Jurkat, Clone E6-1 (cell line): ENCODE data around the gene SLCO3A1.

Source experiments
- DNase-seq: peaks from one replicate; pipeline ENCODE4 v3.0.0-alpha.2; 2011; ENCODE audit warnings: low read depth, low spot score
- H3K4me3 ChIP-seq: 2 replicates; pipeline ENCODE4 v1.5.1; 2011; ENCODE audit warnings: mild to moderate bottlenecking, low read length, control low read depth, moderate library complexity

The SLCO3A1 gene

GRCh38 chr15:91924837-91925495 lies 71.5 kb downstream of the SLCO3A1 start:
- no peak for DNase-seq
- no peak overlapping the region for H3K4me3 ChIP-seq

GRCh38 chr15:91925794-91926193 lies 72.3 kb downstream of the SLCO3A1 start:
- DNase-seq = no peak
- no peak overlapping the region for H3K4me3 ChIP-seq

GRCh38 chr15:91926908-91927270 lies 73.4 kb downstream of the SLCO3A1 start:
- DNase-seq = no peak

GRCh38 chr15:91927585-91927984 lies 74.1 kb downstream of the SLCO3A1 start:
- H3K4me3 ChIP-seq = no peak overlapping the region

More at GRCh38 chr15:91926908-91927270, 73.4 kb downstream of the SLCO3A1 start:
- no peak overlapping the region for H3K4me3 ChIP-seq

GRCh38 chr15:91928675-91929074 lies 75.2 kb downstream of the SLCO3A1 start:
- DNase-seq = no peak
- H3K4me3 ChIP-seq = no peak overlapping the region

More at GRCh38 chr15:91927585-91927984, 74.1 kb downstream of the SLCO3A1 start:
- no peak for DNase-seq

- H3K4me3 ChIP-seq = no peak overlapping the region
- no peak for DNase-seq
Measured at GRCh38 chr15:91929509-91929908, 76.0 kb downstream of the SLCO3A1 start.

GRCh38 chr15:91930092-91930491 lies 76.6 kb downstream of the SLCO3A1 start:
- DNase-seq = no peak
- H3K4me3 ChIP-seq = no peak overlapping the region

- no peak for DNase-seq
- no peak overlapping the region for H3K4me3 ChIP-seq
Measured at GRCh38 chr15:91936182-91936775, 82.8 kb downstream of the SLCO3A1 start.

- no peak for DNase-seq
- H3K4me3 ChIP-seq = no peak overlapping the region
Measured at GRCh38 chr15:91936927-91937326, 83.4 kb downstream of the SLCO3A1 start.

GRCh38 chr15:91938136-91938535 lies 84.6 kb downstream of the SLCO3A1 start:
- no peak overlapping the region for H3K4me3 ChIP-seq
- DNase-seq = no peak

- no peak overlapping the region for H3K4me3 ChIP-seq
- no peak for DNase-seq
Measured at GRCh38 chr15:91939403-91939831, 85.9 kb downstream of the SLCO3A1 start.

GRCh38 chr15:91940496-91941381 lies 87.2 kb downstream of the SLCO3A1 start:
- no peak overlapping the region for H3K4me3 ChIP-seq
- DNase-seq = no peak

GRCh38 chr15:91941871-91942658 lies 88.6 kb downstream of the SLCO3A1 start:
- DNase-seq = no peak
- H3K4me3 ChIP-seq = no peak overlapping the region

- no peak overlapping the region for H3K4me3 ChIP-seq
- DNase-seq = peak; percentile 57
Measured at GRCh38 chr15:91942720-91943394, 89.3 kb downstream of the SLCO3A1 start.

- no peak overlapping the region for H3K4me3 ChIP-seq
- DNase-seq = no peak
Measured at GRCh38 chr15:91944331-91944730, 90.8 kb downstream of the SLCO3A1 start.

- no peak overlapping the region for H3K4me3 ChIP-seq
- DNase-seq = no peak
Measured at GRCh38 chr15:91945385-91945784, 91.9 kb downstream of the SLCO3A1 start.

GRCh38 chr15:91946075-91946474 lies 92.6 kb downstream of the SLCO3A1 start:
- H3K4me3 ChIP-seq = no peak overlapping the region
- DNase-seq = no peak

GRCh38 chr15:91946581-91947292 lies 93.2 kb downstream of the SLCO3A1 start:
- DNase-seq = no peak

More at GRCh38 chr15:91946581-91947292, 93.2 kb downstream of the SLCO3A1 start:
- no peak overlapping the region for H3K4me3 ChIP-seq
